GM19468 (cell line): Measurements from ENCODE around the gene CALR3.
"Not testable (repeated sequence)": the region's sequence is repeated elsewhere in the genome, so short reads cannot be mapped to it uniquely, and the experiment has no call there.

Experiments
- ATAC-seq: cut with Tn5 transposase; IDR thresholded peaks from one replicate; pipeline ENCODE4 v1.9.1; 2021; ENCODE audit warnings: mild to moderate bottlenecking, moderate library complexity, moderate number of reproducible peaks; ENCODE audit not compliant: unreplicated experiment; ENCODE audit errors: extremely low read depth

The CALR3 gene

DNA sequence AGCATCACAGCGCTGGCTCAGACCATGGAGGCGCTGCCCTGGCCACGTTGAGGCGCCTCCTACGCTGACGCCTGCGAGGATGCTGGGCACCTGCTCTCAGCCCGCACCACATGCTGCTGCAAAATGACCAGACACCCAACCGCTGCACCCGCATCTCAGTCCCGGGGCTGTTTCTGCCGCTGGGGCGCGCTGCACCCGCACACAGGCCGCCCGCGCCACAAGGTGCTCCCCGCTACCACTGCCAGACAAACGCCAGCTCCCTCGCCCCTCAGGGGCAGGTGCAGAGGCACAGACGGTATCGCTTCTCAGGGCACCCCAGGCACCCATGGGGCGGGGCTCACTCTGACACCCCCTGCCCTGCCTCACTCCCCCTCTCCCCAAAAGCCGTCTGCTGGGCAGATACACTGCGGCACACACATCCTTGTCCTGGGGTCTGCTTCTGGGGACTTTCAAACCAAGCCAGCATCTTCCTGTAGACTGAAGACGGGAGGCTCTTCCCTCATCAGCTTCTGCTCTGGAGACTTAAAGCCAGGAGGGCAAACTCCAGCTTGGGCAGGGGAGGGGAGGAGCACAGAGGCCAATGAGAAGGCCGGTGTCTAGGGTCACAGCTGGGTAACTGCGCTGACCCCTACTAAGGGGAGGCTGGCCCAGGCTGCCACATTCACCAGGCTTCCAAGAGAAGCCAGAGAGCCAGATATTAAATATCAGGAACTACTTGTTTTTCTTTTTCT is 29.9 kb upstream of the CALR3 start:
- ATAC-seq, result no peak

GRCh38 chr19:16524991-16525734 is 29.2 kb upstream of the CALR3 start:
- no peak for ATAC-seq

GRCh38 chr19:16522559-16523377 is 26.8 kb upstream of the CALR3 start:
- ATAC-seq, result no peak

DNA sequence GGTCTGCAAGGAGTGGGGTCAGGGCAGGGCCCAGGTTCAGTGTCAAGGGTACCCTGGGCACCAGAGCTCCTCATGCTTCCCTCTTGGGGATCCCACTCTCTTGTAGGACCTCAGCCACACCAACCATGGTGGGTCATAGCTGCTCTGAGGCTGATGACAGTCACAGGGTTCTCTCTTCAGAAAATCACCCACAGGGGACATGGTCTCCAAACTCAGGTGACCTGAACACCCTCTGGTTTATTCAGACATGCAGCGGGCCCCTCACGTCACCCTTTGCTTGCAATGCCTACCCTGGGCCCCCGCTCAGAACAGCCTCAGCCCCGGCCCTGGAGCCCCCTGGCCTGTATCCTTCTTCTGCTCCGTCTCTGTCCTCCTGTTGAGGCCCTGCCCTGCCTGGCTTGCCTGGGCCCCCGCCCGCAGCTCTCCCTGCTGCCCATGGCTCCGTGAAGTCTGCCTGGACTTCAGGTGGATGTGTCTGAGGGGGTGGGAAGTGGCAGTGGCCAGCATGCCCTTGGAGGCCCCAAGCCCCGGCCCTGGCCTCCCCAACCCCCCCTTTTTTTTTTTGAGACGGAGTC is 25.8 kb upstream of the CALR3 start:
- ATAC-seq, result no peak

GRCh38 chr19:16520986-16521624 is 25.1 kb upstream of the CALR3 start:
- no peak for ATAC-seq

DNA sequence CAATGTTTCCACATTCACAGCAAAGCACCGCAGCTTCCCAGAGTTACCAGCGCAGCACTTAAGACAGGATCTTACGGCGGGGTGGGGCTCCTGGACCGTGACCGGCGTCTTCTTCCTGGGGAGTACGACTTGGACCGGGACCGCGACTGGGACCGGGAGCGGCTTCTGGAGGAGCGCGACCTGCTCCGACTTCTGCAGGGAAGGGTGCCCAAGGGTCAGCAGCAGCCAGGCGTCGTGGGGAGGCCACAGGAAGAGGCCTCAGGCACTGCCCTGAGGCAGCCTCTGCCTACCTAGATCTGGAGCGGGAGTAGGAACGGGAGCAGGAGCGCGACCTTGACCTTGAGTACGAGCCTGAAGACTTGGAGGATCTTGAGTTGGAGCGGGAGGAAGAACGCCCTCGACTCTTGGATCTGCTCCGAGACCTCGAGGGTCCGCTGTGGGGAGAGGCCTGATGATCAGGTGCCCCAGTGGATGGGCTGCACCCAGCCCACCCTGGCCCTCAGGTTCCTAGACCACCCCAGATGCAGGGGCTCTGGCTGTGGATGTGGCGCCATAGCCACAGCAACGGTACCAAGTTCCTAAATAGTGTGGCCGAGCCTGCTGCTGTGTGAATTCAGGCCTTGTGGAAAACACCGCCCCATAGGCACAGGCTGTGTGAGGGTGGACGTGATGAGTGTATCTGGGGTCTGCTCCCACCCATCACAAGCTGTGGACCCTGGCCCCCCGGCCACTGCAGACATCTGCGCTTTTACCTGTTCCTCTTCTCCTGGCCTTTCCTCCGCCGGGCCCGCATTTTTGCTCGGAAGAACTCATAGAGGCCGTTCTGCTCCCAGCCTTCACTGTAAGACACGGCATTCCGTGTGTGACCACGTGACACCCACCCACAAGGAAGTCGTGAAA is 24.4 kb upstream of the CALR3 start:
- ATAC-seq, result no peak

GRCh38 chr19:16519230-16519687 is 23.3 kb upstream of the CALR3 start:
- ATAC-seq, result no peak

DNA sequence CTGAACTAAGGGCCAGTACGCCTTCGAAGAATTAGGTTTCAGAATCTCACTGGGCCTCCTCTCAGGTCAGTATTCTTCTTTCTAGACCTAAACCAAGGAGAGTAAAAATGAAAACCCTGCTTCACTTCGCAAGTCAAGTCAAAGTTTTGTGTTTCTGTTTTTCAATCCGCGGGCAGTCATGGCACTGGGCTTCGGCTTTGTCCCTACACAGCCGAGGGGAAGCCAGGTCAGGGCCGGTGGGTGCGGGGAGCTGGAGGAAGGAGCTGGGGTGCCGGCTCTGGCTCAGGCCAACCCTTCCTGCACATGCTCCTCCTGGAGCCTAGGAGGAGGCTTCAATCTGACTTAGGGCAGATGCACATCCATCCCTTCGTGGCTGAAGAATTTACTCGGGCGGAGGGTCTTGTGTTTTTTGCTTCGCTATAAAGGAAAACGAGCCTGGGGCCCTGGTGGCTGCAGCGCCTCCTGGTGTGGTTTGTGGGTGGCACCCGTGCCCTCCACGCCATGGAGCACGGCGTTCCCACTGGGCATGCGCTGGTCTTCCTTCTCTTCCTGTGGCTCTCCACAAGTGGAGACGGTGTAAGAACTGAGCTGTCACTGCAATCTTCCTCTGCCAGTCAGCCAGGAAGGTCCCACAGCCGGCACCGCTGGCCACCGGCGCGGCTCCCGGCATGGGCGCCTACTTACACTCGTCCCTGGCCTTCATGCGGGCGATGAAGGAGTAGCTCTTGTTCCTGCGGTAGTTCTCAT is 22.7 kb upstream of the CALR3 start:
- ATAC-seq, result no peak

DNA sequence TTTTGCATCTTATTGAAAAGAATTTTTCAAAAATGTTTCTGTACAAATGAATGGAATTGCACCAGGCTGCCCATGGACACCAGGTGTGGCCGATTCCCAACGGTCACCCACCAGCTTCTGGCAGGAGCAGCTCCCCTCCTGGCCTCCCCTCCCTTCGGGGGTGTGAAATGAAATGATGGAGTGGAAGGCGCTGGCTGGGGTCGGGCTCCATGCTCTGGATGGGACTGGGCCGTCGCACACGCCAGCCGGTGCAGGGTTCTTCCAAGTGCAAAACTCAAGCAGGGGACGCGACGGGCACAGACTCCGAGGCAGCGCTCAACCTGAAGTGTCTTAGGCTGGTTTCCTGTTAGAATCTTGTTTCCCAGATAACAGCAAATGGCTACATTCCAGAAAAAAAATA is 22.1 kb upstream of the CALR3 start:
- no peak for ATAC-seq

- ATAC-seq, result no peak
These were observed 21.1 kb upstream of the CALR3 start for GRCh38 chr19:16516923-16517610.

GRCh38 chr19:16516381-16516780 is 20.4 kb upstream of the CALR3 start:
- no peak for ATAC-seq

GRCh38 chr19:16514383-16515019 is 18.5 kb upstream of the CALR3 start:
- ATAC-seq, result no peak

DNA sequence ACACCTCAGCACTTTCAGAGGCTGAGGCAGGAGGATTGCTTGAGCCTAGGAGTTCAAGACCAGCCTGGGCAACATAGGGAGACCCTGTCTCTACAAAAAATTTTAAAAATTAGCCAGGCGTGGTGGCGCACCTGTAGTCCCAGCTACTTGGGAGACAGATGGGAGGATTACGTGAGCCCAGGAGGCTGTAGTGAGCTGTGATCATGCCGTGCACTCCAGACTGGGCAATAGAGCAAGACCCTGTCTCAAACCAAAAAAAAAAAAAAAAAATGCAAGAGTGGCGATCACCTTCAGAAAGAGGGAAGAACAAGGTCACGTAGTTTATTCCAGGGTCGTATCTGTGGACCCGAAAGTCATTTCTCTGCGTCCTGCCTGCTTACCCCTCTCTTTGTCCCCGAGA is 16.6 kb upstream of the CALR3 start:
- ATAC-seq, result not testable (repeated sequence)

GRCh38 chr19:16509141-16510061 is 13.4 kb upstream of the CALR3 start:
- no peak for ATAC-seq

DNA sequence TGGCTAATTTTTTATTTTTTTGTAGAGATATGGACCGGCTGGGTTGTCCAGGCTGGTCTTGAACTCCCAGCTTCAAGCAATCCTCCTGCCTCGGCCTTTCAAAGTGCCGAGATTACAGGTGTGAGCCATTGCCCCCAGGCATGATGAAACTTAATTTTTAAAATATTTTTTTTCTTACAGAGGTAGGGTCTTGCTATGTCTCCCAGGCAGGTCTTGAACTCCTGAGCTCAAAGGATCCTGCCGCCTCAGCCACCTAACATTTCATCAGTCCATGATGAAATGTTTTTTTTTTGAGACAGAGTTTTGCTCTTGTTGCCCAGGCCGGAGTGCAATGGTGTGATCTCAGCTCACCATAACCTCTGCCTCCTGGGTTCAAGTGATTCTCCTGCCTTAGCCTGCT is 12.6 kb upstream of the CALR3 start:
- no peak for ATAC-seq

DNA sequence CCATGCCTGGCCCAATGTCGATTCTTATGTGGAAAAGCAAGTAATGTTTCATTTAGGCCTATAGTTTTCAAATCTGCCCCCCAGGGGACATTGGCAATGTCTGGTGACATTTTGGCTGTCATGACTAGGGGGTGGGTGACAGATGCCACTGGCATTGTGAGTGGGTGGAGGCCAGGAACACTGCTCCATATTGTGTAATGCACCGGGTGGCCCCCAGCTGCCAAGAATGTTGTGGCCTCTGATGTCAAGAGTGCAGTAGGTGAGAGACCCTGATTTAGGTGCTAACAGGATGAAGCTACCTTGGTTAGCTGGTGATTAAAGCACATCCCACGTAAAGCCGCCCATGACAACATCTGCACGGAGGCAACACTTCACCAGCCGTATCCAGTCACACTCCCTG is 11.0 kb upstream of the CALR3 start:
- ATAC-seq, result no peak
